B cell (primary cell): ENCODE data around the gene SAFB. TPM values are rescaled to one million over a fixed set of nuclear protein-coding genes. Genes with fewer than 3 reads are reported as not detected.

Experiments
- ATAC-seq: fragments of 200-7000 bp; cut with Tn5 transposase; one replicate; pipeline ENCODE4 v1.10.0; 2021; ENCODE audit warnings: low read depth, mild to moderate bottlenecking, moderate number of reproducible peaks, moderate library complexity
- CTCF ChIA-PET: fragments of 350-600 bp; sonication (Branson Sonifier 250); formaldehyde crosslinking; loops from one replicate; lab custom pipeline; 2021; ENCODE audit warnings: antibody characterized with exemption, inconsistent platforms; lab: Charles Lee
- POLR2A ChIA-PET: fragments of 350-600 bp; sonication (Branson Sonifier 250); formaldehyde crosslinking; loops from one replicate; lab custom pipeline; 2021; ENCODE audit warnings: antibody characterized with exemption; lab: Charles Lee
- DNase-seq: peaks from one replicate; pipeline ENCODE4 v3.0.0; 2013
- H2AFZ ChIP-seq: 2 replicates; pipeline ENCODE4 v1.6.1; 2012; ENCODE audit warnings: mild to moderate bottlenecking, low read depth, low read length; ENCODE audit not compliant: insufficient read depth, poor library complexity, severe bottlenecking
- H3K27ac ChIP-seq, 2 donors: 1 replicate in 1 of 2; 2 replicates in 1 of 2; pipeline ENCODE4 v1.5.1; 2012 to 2013; ENCODE audit warnings: low read length in 2 of 2, mild to moderate bottlenecking in 2 of 2, moderate library complexity in 1 of 2
- H3K27me3 ChIP-seq, 4 experiments: fragments of 200-600 bp in 1 of 4; sonication (generic) in 1 of 4; replicated peaks in 1 of 4; 1 replicate in 2 of 4; 2 replicates in 2 of 4; pipeline versions ENCODE4 v1.6.1 to v1.7.0; 2013 to 2016; ENCODE audit warnings: low read length in 3 of 4, mild to moderate bottlenecking in 2 of 4, mixed read lengths in 1 of 4, moderate library complexity in 1 of 4; ENCODE audit not compliant: insufficient read depth in 4 of 4, control insufficient read depth in 3 of 4; ENCODE audit errors: control extremely low read depth in 1 of 4
- H3K36me3 ChIP-seq, 2 experiments: replicated peaks in 1 of 2; 1 replicate in 1 of 2; 2 replicates in 1 of 2; pipeline versions ENCODE4 v1.6.1 to v1.7.1; 2013; ENCODE audit warnings: low read length in 1 of 2; ENCODE audit not compliant: insufficient read depth in 2 of 2, control insufficient read depth in 1 of 2; ENCODE audit errors: control extremely low read depth in 1 of 2, extremely low read depth in 1 of 2
- H3K4me1 ChIP-seq, 2 donors: fragments of 200-600 bp in 1 of 2; sonication (generic) in 1 of 2; 1 replicate in 1 of 2; 2 replicates in 1 of 2; pipeline versions ENCODE4 v1.5.1 to v1.6.1; 2013 to 2017; ENCODE audit warnings: low read length in 2 of 2; ENCODE audit not compliant: control insufficient read depth in 2 of 2, insufficient read depth in 2 of 2
- H3K4me2 ChIP-seq: replicated peaks from 2 replicates; pipeline ENCODE3; 2012; ENCODE audit warnings: mild to moderate bottlenecking, low read depth, low read length; ENCODE audit not compliant: poor library complexity, severe bottlenecking
- H3K4me3 ChIP-seq, 5 experiments: fragments of 200-600 bp in 1 of 5; sonication (generic) in 1 of 5; 1 replicate in 3 of 5; 2 replicates in 2 of 5; pipeline versions ENCODE4 v1.5.1 to v1.7.0; 2011 to 2016; ENCODE audit warnings: low read length in 4 of 5, mild to moderate bottlenecking in 4 of 5, low read depth in 2 of 5, control low read depth in 1 of 5, moderate library complexity in 1 of 5; ENCODE audit not compliant: insufficient read depth in 1 of 5; ENCODE audit errors: control extremely low read depth in 1 of 5, extremely low read depth in 1 of 5
- H3K79me2 ChIP-seq: fragments of 200-600 bp; sonication (generic); one replicate; pipeline ENCODE4 v1.6.0; 2016; ENCODE audit warnings: low read length; ENCODE audit not compliant: control insufficient read depth, insufficient read depth
- H3K9ac ChIP-seq: fragments of 200-600 bp; sonication (generic); 2 replicates; pipeline ENCODE4 v1.6.1; 2017; ENCODE audit warnings: mild to moderate bottlenecking, low read length, moderate library complexity
- H3K9me3 ChIP-seq, 3 donors: one replicate each; pipeline versions ENCODE4 v1.6.1 to v1.7.1; 2013; ENCODE audit warnings: low read length in 2 of 3; ENCODE audit not compliant: control insufficient read depth in 2 of 3, insufficient read depth in 1 of 3; ENCODE audit errors: control extremely low read depth in 1 of 3
- H4K20me1 ChIP-seq: 2 replicates; pipeline ENCODE4 v1.6.0; 2012; ENCODE audit warnings: mild to moderate bottlenecking, low read length; ENCODE audit not compliant: insufficient read depth, control insufficient read depth, poor library complexity, severe bottlenecking
- H3K27ac Mint-ChIP-seq: one replicate; pipeline ENCODE4 v1.8.0; 2021; ENCODE audit warnings: mixed read lengths
- H3K27me3 Mint-ChIP-seq: one replicate; pipeline ENCODE4 v1.8.0; 2021; ENCODE audit warnings: mixed read lengths
- H3K4me1 Mint-ChIP-seq: one replicate; pipeline ENCODE4 v1.8.0; 2021; ENCODE audit warnings: mixed read lengths
- H3K4me3 Mint-ChIP-seq: one replicate; pipeline ENCODE4 v1.8.0; 2021; ENCODE audit warnings: mixed read lengths
- H3K9me3 Mint-ChIP-seq: one replicate; pipeline ENCODE4 v1.8.0; 2022; ENCODE audit warnings: mixed read lengths; ENCODE audit not compliant: insufficient read depth
- CTCF ChIP-seq: fragments of 200-600 bp; IDR thresholded peaks from one replicate; pipeline ENCODE4 v1.8.0; 2022; ENCODE audit warnings: antibody characterized with exemption, mild to moderate bottlenecking
- EZH2 ChIP-seq: IDR thresholded peaks from 2 replicates; pipeline ENCODE4 v1.6.1; 2012; ENCODE audit warnings: borderline replicate concordance, low read depth, mild to moderate bottlenecking, moderate library complexity, low read length; ENCODE audit not compliant: insufficient read depth, poor library complexity, severe bottlenecking
- WGBS: methylation state at CpG from one replicate; pipeline ENCODE4 v1.1.5; 2013; ENCODE audit warnings: missing lambda C conversion rate; ENCODE audit not compliant: insufficient coverage; 5-methylcytosine and 5-hydroxymethylcytosine counted together
- intact Hi-C: fragments of 100-400 bp; cut with micrococcal nuclease; formaldehyde crosslinking; loops from one replicate; pipeline ENCODE4 v1.10.0; 2022
- polyA plus RNA-seq: library from polyadenylated mRNA; depleted of rRNA; stranded (reverse); fragments of >200 nt; gene quantifications from 2 replicates; pipeline ENCODE4 v1.2.3, GENCODE V29; 2012
- total RNA-seq, 2 donors: library from RNA; stranded (reverse); fragments of 120-200 nt in 1 of 2; gene quantifications; 1 replicate in 1 of 2; 2 replicates in 1 of 2; pipeline versions ENCODE4 v1.2.3 to v1.2.4, GENCODE V29; 2013 to 2022

The SAFB gene
- total and polyA plus RNA-seq, 2 donors (not counting 1 experiment from before 2014, with no cell fraction given) = 91.0 to 221 TPM

GRCh38 chr19:5588906-5589676, 33.8 kb upstream of the SAFB start:
- H3K27me3 Mint-ChIP-seq = no peaks in the 10 kb centered on the region
- Histone ChIP-seq H4K20me1 (peaks cover 80% of the 10 kb centered on the region), H3K9me3 (no peaks in the 10 kb centered on the region), H3K27me3 (no peaks in the 10 kb centered on the region), H3K4me1 (peaks cover 10 to 13% of the 10 kb centered on the region in 2 donors), H3K4me2 (no peak overlapping the region), H2AFZ (no peak overlapping the region), H3K79me2 (peaks cover 8% of the 10 kb centered on the region), H3K36me3 (peaks cover 0 to 75% of the 10 kb centered on the region in 2 experiments), H3K4me3 (no peak overlapping the region), H3K27ac (no peak overlapping the region), H3K9ac (no peak overlapping the region)
- DNase-seq = no peak
- no peak for TF ChIP-seq CTCF
- no peak for TF ChIP-seq EZH2
- ChIA-PET CTCF (no interaction called here), POLR2A (no interaction called here)
- H3K27ac Mint-ChIP-seq = no peak overlapping the region
- intact Hi-C loops = no loop called here
- no peak overlapping the region for H3K4me3 Mint-ChIP-seq
- no peak for ATAC-seq
- H3K9me3 Mint-ChIP-seq = no peaks in the 10 kb centered on the region
- H3K4me1 Mint-ChIP-seq = peaks cover 10% of the 10 kb centered on the region
- WGBS = 96% methylated on average over 30 of the region's 30 CpGs

- H3K27ac ChIP-seq = no peak overlapping the region
- H3K9me3 Mint-ChIP-seq = no peaks in the 10 kb centered on the region
- no peak overlapping the region for H3K27ac Mint-ChIP-seq
- no peak overlapping the region for H3K4me3 Mint-ChIP-seq
- no peak overlapping the region for H3K4me2 ChIP-seq
- H3K9me3 ChIP-seq = no peaks in the 10 kb centered on the region
- no peaks in the 10 kb centered on the region for H3K27me3 ChIP-seq
- ChIA-PET POLR2A (no interaction called here), CTCF (no interaction called here)
- H3K27me3 Mint-ChIP-seq = no peaks in the 10 kb centered on the region
- H3K79me2 ChIP-seq = peaks cover 8% of the 10 kb centered on the region
- H3K36me3 ChIP-seq = peaks cover 0 to 87% of the 10 kb centered on the region in 2 experiments
- H2AFZ ChIP-seq = no peak overlapping the region
- no peak for ATAC-seq
- H3K4me3 ChIP-seq = no peak overlapping the region
- no peak for DNase-seq
- H3K4me1 ChIP-seq = peaks cover 10 to 13% of the 10 kb centered on the region in 2 donors
- no peak for TF ChIP-seq CTCF
- TF ChIP-seq EZH2 = no peak
- intact Hi-C loops = no loop called here
- 93% methylated on average over 19 of the region's 22 CpGs for WGBS
- no peak overlapping the region for H3K9ac ChIP-seq
- peaks cover 10% of the 10 kb centered on the region for H3K4me1 Mint-ChIP-seq
- H4K20me1 ChIP-seq = peaks cover 83% of the 10 kb centered on the region
Measured at GRCh38 chr19:5590151-5590864, 32.6 kb upstream of the SAFB start.
